Lung (tissue), 12 donors: ENCODE measurements around the gene NABP2. TPM values are rescaled to one million over a fixed set of nuclear protein-coding genes. Genes with fewer than 3 reads are reported as not detected.
A peak's percentile ranks its signal among the peaks of the same experiment; 100 is the strongest.

Experiments used
- ATAC-seq: fragments of 200-7000 bp; cut with Tn5 transposase; one replicate; pipeline ENCODE4 v1.9.1; 2020; ENCODE audit warnings: moderate number of reproducible peaks; ENCODE audit not compliant: insufficient read depth, low FRiP score
- DNase-seq, 3 donors: peaks; one replicate each; pipeline ENCODE4 v3.0.0-alpha.2; 2013 to 2017
- H3K27ac ChIP-seq, 2 donors: one replicate each; pipeline ENCODE4 v1.5.1; 2013; ENCODE audit warnings: mild to moderate bottlenecking in 2 of 2, moderate library complexity in 2 of 2, control low read depth in 1 of 2, inconsistent platforms in 1 of 2, low read depth in 1 of 2, low read length in 1 of 2
- H3K27me3 ChIP-seq, 3 donors: one replicate each; pipeline ENCODE4 v1.5.1; 2013; ENCODE audit warnings: low read length in 2 of 3; ENCODE audit not compliant: control insufficient read depth in 3 of 3, insufficient read depth in 3 of 3
- H3K36me3 ChIP-seq, 4 donors: one replicate each; pipeline ENCODE4 v1.5.1; 2013; ENCODE audit warnings: low read length in 4 of 4, mild to moderate bottlenecking in 1 of 4, moderate library complexity in 1 of 4; ENCODE audit not compliant: control insufficient read depth in 4 of 4, insufficient read depth in 4 of 4
- H3K4me1 ChIP-seq, 5 donors: one replicate each; pipeline ENCODE4 v1.5.1; 2013; ENCODE audit warnings: low read length in 5 of 5, mild to moderate bottlenecking in 2 of 5, moderate library complexity in 1 of 5; ENCODE audit not compliant: control insufficient read depth in 5 of 5, insufficient read depth in 5 of 5
- H3K4me3 ChIP-seq: one replicate; pipeline ENCODE4 v1.5.1; 2013; ENCODE audit warnings: mild to moderate bottlenecking, control low read depth, moderate library complexity
- H3K9ac ChIP-seq, 2 donors: one replicate each; pipeline ENCODE4 v1.5.1; 2013; ENCODE audit warnings: low read length in 2 of 2, control low read depth in 1 of 2; ENCODE audit not compliant: insufficient read depth in 1 of 2
- H3K9me3 ChIP-seq, 4 donors: one replicate each; pipeline ENCODE4 v1.5.1; 2013; ENCODE audit warnings: low read length in 3 of 4, mild to moderate bottlenecking in 1 of 4, moderate library complexity in 1 of 4; ENCODE audit not compliant: control insufficient read depth in 4 of 4, insufficient read depth in 3 of 4
- CTCF ChIP-seq: IDR thresholded peaks from 2 replicates; pipeline ENCODE4 v1.5.1; 2012; ENCODE audit warnings: mild to moderate bottlenecking; ENCODE audit errors: control extremely low read depth, extremely low read depth
- WGBS, 2 donors: extraction: QIAGEN DNeasy Blood & Tissue Kit; methylation state at CpG; one replicate each; pipeline ENCODE4 v1.1.7; 2013; 5-methylcytosine and 5-hydroxymethylcytosine counted together
- polyA plus RNA-seq, 2 donors: library from polyadenylated mRNA; stranded (reverse); fragments of 200-250 nt; gene quantifications; one replicate each; pipeline ENCODE4 v1.2.1, GENCODE V29; 2013
- total RNA-seq, 2 donors: library from RNA; depleted of rRNA in 1 of 2; stranded (reverse); fragments of >200 nt in 1 of 2; gene quantifications; one replicate each; pipeline ENCODE4 v1.2.1, GENCODE V29; 2014 to 2021
- donor health status: control.
- donor health status: control.
- donor health status: Bipolar disorder and iron deficiency.
- donor health status: healthy.
- donor health status: DM: yes; HTN: yes; CAD: no.

The NABP2 gene
- total and polyA plus RNA-seq, 4 donors = 11.3 to 31.4 (median 23.0) TPM

DNA sequence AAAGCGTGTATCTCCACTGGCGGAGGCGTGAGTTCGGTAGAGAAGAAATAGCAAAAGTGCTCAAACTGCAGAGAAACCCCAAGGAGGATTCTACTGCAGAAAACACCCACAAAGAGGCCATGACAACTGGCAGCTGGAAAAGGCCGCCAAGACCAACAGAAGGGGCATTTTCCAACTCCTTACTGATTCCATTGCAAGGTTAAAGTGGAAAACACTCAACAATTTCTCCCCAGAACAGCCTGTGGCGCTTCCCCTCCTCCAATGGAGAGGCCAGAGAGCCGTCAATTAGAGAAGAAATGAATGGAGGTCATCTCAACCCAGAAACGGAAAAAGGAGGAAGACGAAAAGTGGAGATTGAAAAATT lies 34.7 kb downstream of the NABP2 start:
- no peaks in the 10 kb centered on the region for H3K9me3 ChIP-seq
- peak overlapping the region; percentile 95 to 97 for H3K27ac ChIP-seq
- 9 to 10% methylated on average over 9 of the region's 9 CpGs for WGBS, 2 donors
- H3K36me3 ChIP-seq = peaks cover 5 to 32% (median 21%) of the 10 kb centered on the region in 4 donors
- no peaks in the 10 kb centered on the region for H3K27me3 ChIP-seq
- TF ChIP-seq CTCF = no peak
- peaks cover 0 to 21% (median 8%) of the 10 kb centered on the region in 5 donors for H3K4me1 ChIP-seq
- peak overlapping the region; percentile 98 for H3K4me3 ChIP-seq
- no peak for ATAC-seq
- H3K9ac ChIP-seq = peak overlapping the region in 1 of 2 donors; percentile 85
- DNase-seq = no peak

- Histone ChIP-seq H3K27ac (no peak overlapping the region), H3K4me1 (peaks cover 0 to 21% (median 8%) of the 10 kb centered on the region in 5 donors), H3K9ac (no peak overlapping the region), H3K27me3 (no peaks in the 10 kb centered on the region), H3K36me3 (peaks cover 0 to 17% (median 10%) of the 10 kb centered on the region in 4 donors), H3K9me3 (no peaks in the 10 kb centered on the region), H3K4me3 (no peak overlapping the region)
- 95% methylated on average over 8 of the region's 8 CpGs for WGBS, 2 donors
- TF ChIP-seq CTCF = no peak
- DNase-seq = no peak
- ATAC-seq = no peak
These were observed 36.2 kb downstream of the NABP2 start for GRCh38 chr12:56260380-56260779.

- no peak for ATAC-seq
- no peaks in the 10 kb centered on the region for H3K9me3 ChIP-seq
These were observed 36.8 kb downstream of the NABP2 start for GRCh38 chr12:56260921-56261320.

More at GRCh38 chr12:56260921-56261320, 36.8 kb downstream of the NABP2 start:
- H3K9ac ChIP-seq = no peak overlapping the region
- H3K36me3 ChIP-seq = peaks cover 0 to 11% (median 6%) of the 10 kb centered on the region in 4 donors
- TF ChIP-seq CTCF = no peak
- H3K27ac ChIP-seq = no peak overlapping the region
- 93 to 94% methylated on average over 3 of the region's 3 CpGs for WGBS, 2 donors
- peaks cover 0 to 21% (median 8%) of the 10 kb centered on the region in 5 donors for H3K4me1 ChIP-seq
- DNase-seq = no peak
- no peak overlapping the region for H3K4me3 ChIP-seq
- no peaks in the 10 kb centered on the region for H3K27me3 ChIP-seq
